Stimulated activated CD4-positive, alpha-beta T cell treated with anti-CD3 and anti-CD28 coated beads, Interleukin-1b, Interleukin-23, amount 100 ng/mL, for 1 hour (primary cell): Measurements from ENCODE around the gene LILRB5.
"Not testable (repeated sequence)": the region's sequence is repeated elsewhere in the genome, so short reads cannot be mapped to it uniquely, and the experiment has no call there.

Experiments used
- DNase-seq, 2 donors: peaks; one replicate each; pipeline ENCODE4 v3.0.0-alpha.2; 2020; ENCODE audit warnings: low read depth in 2 of 2

The LILRB5 gene

DNA sequence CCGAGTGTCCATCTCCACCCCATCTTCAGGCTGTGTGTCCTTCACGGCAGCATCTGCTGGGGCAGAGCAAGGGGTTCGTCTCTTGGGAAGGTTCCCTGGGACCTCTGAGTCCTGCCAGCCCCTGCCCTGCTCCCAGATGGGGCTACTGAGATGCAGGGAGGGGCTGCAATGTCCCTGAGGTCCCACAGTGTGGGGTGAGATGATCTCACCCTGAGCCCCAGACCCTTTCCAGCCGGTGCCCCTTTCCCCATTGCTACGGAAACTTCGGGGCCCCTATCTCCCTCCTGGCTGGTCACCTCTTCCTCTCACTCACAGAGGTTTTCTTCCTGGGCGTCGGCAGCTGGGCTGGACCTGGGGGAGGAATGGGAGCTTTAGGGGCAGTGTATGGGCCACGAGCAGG lies 18.9 kb upstream of the LILRB5 start:
- no peak for DNase-seq

DNA sequence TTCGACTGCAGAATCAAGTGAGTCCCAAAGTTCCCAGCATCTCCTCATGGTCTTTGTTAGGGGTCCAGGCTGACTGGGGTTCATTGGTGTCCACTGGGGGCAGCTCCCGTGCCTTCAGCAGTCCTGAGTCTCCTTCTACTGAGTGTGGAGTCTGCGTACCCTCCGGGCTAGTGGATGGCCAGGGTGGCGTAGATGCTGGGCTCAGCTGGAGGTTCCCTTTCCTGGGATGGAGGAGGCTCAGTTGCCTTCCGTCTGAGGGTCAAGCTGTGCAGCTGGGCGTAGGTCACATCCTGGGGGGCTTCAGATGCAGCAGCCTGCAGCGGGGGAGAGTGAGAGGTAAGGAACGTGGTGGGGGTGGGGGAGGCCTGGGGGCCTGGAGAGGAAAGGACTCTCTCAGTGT lies 17.4 kb upstream of the LILRB5 start:
- not testable (repeated sequence) for DNase-seq

DNA sequence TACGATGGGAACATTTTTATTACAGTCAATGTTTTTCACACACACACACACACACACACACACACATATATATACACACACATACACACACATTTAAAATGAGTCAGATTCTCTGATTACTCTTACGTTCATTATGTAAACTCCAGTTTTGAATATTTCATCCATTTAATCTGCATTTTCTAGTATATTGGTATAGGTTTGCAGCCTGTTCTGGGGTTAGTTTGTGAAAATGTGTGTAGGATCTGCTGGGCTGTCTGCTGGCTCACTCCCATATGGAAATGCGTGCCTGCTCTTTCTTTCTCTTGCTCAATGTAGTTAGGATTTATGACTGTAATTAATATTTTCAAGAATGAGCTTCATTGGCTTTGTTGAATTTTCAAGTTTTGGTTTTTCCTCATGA lies 16.7 kb upstream of the LILRB5 start:
- DNase-seq = no peak

DNA sequence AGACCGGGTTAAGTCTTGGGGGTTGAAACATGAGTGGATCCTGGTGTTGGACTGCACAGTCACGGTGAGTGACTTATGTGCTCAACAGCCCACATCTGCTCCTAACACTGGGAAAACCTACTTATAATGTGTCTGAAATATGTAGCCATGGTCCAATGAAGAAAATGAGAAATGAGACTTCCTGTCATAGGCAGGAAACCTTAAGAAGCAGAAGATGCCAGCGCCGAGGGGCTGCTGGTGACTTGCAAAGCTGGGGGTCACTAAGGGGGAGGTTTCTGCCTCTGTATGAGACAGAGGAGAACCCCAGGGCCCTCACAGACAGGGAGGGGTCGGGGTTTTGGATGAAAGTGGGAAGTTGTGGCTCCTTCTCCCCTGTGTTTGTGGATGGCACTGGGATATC lies 15.1 kb upstream of the LILRB5 start:
- DNase-seq = not testable (repeated sequence)

DNA sequence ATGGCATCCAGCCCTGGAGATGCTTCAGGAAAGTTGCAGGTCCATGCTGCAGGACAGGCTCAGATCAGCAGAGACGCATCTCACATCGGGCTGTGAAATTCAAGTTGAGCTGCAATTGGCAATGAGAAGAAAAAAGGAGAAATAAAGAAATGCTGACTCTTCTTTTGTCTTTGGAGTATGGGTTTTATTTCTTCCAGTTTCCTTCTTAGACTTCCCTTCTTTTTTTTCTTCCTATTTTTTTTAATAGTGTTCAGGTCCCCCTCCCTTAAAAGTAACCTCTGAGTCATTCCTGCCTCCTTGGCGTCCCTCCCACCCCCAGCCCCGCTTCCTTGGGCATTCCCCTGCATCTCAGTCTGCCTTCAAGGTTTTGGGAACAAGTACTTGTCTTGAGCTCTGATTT lies 14.5 kb upstream of the LILRB5 start:
- DNase-seq = not testable (repeated sequence)

DNA sequence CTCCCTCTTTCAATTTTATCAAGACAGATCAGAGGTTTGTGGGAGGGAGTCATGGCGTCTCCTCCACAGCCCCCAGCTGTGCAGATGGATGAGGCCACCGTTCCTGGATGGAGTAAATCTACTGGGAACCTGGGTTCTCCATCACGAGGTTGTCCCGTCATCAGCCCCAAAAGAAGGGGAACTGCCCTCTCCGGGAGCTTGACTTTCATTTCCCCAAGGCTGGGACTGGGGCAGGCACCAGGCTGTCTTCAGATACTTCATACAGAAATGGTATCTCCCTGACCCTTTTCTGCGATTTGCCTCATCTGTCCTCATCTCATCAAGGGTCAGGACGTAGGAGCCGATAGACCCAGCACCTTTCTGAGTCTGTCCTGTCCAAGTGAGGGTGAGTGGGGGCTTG lies 14.0 kb upstream of the LILRB5 start:
- DNase-seq = no peak

DNA sequence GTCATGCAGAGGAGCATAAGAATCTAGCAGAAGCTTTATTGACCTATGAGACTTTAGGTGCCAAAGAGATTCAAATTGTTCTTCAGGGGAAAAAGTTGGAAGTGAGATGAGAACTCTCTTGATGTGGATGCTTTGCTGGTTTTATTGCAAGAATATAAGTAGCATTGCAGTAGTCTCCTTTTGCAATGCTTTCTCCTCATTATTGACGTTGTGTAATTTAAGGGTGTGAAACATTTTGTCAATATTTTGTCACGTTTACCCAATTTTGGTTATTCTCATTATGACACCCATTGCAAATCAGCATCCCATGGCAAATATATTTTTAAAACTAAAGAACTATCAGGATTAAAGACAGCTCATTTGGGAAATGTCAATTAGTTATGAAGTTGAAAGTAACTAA lies 11.9 kb upstream of the LILRB5 start:
- no peak for DNase-seq

DNA sequence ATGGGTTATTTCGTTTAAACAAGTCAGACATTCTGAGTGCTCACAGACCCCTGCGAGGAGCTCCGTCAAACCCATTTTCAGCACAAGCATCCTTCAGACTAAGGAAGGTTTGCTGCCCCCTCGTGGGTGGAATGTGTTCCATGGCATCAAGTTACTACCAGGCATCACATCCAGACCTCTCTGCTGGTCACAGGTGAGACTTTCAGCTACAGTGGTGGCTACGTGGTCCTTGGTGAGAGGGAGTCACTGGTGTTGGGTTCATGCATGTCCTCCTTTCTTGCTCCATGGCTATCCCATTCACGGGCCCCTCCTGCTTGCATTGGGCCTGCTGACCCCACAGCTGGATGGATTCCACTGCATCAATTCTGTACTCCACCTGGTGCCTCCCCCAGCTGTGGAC lies 9.1 kb upstream of the LILRB5 start:
- DNase-seq = peak; percentile 7 to 54

DNA sequence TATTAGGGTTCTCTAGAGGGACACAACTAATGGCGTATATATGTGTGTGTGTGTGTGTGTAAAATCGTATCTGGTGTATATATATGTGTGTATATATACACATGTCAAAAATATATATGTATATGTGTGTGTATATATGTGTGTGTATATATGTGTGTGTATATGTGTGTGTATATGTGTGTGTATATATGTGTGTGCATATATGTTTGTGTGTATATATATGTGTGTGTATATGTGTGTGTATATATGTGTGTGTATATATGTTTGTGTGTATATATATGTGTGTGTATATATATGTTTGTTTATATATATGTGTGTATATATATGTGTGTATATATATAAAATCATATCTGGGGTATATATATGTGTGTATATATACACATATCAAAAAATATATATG lies 5.4 kb upstream of the LILRB5 start:
- no peak for DNase-seq

DNA sequence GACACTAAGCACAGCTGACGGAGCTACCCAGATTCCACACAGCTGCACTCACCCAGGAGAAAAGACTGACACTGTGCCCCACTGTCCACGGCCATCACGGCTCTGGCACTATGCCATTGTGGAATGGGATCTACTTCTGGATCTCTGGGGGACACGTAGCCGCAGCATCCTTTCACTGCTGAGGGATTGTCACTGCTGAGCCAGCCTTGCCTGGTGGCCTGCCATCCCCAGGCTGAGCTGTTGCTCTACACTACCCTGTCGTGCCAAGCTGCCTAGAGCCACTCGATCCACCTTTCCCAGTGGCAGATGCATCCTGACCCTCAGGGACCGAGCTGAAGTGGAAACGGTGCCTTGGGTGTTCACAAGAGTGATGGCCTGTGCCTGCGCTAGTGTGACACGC lies 5.0 kb upstream of the LILRB5 start:
- DNase-seq = no peak

DNA sequence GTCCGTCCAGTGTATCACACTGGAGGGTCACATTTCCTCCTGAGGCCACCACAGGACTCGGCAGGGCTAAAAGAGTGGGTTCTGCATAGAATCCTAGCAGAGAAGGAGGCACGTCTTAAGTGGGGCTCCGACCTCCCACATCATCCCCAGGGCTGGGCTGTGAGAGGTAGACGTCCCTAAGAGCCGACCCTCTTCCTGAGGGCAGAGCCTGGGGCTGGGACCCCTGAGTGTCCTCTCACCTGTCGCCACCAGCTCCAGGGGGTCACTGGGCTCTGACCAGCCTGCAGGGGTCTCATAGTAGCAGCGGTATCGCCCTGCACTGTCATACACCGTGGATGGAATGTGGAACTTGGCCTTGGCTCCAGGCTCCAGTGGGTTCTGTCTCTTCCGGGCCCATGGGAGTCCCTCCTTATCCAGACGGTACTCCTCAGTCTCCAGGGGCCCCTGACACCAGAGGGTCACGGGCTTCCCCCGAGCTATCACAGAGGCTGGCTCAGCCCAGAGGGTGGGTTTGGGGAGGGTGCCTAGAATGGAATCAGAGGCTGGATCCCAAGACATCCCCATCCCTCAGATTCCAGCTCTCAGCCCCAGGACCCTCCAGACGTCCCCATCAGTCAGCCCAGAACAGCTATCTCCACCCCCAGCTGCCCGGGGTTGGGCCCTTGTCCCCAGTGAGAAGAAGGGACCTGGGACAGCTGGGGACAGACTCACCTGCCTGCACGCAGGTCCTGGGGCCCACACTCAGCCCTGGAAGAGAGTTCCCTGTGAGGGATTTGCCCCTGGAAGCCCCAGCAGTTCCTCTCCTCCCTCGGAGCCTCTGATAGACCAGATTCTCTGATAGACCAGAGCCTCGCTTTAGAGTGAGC lies 590 bp downstream of the LILRB5 start:
- no peak for DNase-seq

DNA sequence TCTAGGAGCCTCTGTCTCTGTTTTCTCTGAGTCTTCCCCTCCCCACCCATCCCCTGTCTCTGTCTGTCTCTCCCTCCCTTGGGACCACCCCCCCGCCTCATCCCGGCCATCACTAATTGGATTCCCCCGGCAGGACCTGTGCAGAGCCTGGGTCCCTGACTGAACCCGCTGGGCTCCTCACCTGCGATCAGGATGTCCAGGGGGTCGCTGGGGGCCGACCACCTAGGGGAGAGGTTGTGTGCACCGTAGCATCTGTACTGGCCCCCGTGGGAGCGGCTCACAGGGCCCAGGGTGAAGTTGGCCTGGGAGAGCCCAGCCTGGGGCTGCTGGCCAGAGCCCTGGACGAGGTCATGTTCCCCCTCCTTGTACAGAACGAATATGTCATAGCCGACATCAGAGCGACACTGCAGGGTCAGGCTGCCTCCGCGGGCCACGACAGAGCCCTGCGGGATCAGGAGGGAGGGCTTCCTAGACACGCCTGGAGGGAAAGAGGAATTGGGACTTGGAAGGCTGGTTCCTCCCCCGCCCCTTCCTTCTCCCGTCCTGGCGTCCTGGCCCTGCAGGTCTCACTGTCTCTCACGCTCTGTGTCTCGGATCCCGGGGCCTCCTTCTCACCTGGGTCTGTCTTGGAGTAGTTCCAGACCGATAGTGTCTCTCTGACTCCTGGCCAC lies 1.8 kb downstream of the LILRB5 start:
- no peak for DNase-seq

DNA sequence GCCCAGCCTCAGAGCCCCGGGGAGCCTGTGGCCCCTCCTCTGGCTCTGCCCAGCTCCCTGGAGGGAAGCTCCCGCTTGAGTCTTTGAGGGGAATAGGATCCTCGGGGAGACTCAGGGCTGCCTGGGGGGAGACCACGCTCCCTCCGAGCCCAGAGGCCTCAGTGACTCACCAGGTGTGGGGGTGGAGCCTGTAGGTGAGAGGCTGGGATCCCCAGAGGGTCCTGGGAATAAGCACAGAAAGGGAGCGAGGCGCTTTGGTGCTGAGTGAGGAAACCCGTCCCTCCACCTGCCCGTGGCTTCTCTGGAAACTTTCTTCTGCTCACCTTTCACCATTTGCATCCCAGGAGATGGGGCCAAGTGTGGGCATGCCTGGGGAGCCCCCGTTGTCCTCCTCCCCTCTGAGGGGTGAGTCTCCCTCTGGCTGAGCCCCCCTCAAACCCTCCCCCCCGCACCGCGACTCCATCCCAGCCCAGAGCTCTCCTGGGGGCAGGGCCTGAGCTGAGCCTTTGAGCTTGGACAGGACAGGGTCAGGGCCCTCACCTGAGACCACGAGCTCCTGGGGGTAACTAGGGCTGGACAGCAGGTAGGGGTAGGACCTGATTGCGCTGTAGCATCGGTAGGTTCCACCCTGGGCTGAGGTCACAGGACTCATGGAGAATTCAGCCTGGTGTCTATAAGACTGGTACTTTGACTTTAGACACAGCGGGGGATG lies 2.7 kb downstream of the LILRB5 start:
- no peak for DNase-seq

DNA sequence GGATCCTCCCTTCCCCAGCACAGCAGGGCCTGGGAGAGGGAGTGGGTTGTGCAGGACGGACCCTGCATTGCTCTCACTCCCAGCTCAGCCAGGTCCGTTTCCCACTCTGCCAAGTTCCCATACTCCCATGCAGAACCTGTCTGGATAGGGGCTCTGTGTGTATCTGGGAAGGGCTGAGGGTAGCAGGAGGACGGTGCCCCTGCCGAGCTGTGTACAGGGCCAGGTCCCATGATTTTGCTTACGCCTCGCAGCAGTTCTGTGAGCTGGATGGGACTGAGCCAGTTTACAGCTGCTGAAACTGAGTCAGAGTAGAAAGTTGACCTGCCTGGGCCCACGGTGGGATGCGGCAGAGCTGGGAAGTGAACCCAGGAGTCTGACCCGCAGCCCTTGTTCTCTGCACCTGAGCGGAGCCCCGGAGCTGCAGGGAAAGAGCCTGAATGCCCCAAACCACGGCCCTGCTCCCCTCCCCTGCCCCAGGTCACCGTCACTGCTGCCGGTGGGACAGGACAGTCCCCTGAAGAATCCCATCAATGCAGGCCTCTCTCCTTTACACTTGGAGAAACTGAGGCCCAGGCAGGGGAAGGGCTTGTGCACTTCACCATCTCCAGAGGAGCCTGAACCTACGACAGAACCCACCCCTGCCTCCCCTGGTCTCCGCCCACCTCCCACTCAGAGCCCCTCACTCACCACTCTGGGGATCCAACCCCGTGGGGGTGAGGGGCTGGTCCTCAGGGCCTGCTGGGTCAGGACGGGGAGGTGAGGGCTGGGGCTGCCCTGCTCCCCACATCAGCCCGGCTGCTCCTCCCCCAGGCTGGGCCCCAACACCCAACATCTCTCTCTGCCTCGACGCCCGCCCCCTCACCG lies 3.5 kb downstream of the LILRB5 start:
- no peak for DNase-seq

DNA sequence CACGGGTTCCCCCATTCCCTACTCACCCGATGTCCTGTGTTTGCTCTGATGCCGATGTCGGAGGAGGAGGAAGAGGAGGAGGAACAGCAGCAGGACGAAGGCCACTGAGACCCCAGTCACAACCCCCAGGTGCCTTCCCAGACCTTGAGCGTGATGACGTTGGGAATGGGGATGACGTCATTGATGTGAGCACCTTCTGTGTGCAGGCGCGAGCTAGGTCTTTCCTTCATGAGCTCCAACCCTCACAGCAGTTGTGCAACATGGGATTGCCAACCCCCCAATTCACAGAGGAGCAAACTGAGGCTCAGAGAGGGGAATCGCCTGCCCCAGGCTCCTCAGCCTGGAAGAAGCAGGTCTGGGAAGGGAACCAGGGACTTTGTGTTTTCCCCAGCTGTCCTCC lies 4.2 kb downstream of the LILRB5 start:
- DNase-seq = no peak

DNA sequence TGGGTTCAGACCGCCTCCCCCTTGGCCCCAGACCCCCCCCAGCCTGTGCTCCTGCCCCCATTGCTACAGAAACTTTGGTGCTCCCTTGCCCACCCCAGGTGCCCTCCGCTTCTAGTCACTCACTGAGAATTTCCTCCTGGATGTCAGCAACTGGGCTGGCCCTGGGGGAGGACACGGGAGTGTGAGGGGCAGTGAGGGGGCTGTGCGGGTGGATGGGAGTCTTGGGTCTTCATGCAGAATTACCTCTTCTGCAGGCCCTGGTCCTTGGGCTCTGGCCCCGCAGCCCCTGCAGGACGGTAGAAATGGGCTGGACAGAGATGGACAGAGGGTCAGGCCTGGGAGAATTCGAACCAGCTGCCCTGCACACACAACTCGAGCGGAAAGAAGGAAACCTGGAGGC lies 4.8 kb downstream of the LILRB5 start:
- no peak for DNase-seq

DNA sequence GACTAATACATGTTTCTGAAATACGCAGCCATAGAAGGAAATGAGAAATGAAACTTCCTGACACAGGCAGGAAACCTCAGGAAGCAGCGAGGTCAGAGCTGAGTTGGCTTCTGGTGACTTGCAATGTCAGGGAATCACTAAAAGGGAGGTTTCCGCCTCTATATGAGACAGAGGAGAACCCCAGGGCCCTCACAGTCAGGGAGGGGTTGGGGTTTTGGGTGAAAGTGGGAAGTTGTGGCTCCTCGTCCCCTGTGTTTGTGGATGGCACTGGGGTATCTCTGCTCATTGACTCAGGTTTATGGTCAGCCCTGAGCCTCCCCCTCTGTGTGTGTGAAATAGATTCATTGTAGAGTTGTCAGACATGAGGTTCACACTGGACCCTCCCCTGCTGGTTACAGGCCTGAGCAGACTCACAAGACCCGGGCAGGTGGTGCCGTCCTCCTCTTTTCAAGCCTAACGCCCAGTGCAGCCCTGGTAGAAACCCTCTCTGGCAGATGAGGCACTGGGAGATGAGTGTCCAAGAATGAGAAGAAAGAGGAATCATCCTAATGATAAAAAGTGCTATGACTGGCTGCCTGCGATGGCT lies 9.0 kb downstream of the LILRB5 start:
- no peak for DNase-seq

DNA sequence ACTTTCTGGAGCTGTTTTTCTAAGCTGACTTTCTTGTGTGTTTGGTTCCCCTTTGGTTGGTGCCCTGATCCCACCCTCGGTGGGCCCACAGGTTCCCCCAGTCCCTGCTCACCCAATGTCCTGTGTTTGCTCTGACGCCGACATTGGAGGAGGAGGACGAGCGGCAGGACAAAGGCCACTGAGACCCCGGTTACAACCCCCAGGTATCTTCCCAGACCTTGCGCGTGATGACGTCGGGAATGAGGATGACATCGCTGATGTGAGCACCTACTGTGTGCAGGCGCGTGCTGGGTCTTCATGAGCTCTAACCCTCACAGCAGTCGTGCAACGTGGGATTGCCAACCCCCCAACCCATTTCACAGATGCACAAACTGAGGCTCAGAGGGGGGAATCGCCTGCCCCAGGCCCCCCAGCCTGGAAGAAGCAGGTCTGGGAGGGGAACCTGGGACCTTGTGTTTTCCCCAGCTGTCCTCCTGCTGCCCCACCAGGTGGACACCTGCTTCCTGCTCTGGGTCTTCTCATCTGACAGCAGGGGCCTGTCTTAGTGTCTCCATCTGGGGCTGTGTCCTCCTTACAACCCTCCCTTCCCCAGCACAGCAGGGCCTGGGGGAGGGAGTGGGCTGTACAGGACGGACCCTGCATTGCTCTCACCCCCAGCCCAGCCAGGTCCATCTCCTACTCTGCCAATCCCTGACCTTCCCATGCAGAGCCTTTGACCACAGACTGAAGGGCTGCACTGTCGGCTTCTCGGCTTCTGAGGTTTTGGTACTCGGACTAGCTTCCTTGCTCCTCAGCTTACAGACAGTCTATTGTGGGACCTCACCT lies 9.8 kb downstream of the LILRB5 start:
- DNase-seq = no peak

DNA sequence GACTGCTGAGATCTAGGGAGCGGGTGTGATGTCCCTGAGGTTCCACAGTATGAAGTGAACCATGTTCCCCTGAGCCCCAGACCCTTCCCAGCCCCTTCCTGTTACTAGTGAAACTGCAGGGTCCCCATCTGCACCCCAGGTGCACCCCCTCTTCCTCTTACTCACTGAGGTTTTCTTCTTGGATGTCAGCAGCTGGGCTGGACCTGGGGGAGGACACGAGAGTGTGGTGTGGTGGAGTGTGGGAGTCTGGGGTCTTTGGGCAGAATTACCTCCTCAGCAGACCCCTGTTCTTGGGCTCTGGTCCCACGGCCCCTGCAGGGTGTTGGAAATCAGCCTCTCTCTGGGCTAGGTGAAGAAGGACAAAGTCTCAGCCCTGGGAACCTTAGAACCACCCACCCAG lies 11.1 kb downstream of the LILRB5 start:
- DNase-seq = no peak

DNA sequence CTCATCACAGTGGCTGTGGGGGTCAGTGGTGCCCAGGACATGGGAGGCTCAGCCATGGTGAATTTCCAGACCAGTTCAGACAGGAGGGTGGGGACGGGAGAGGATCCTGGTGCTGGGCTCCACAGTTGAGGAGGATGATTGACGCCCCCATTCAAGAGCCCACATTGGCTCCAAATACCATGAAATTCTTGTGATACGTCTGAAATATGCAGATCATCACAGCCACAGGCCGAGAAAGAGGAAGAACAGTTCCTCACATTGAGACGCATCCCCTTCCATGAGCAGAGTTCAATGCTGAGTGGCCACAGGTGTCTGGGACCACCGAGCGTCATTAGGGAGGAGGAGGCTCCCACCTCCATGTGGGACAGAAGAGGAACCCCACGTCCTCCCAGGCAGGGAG lies 13.3 kb downstream of the LILRB5 start:
- not testable (repeated sequence) for DNase-seq

DNA sequence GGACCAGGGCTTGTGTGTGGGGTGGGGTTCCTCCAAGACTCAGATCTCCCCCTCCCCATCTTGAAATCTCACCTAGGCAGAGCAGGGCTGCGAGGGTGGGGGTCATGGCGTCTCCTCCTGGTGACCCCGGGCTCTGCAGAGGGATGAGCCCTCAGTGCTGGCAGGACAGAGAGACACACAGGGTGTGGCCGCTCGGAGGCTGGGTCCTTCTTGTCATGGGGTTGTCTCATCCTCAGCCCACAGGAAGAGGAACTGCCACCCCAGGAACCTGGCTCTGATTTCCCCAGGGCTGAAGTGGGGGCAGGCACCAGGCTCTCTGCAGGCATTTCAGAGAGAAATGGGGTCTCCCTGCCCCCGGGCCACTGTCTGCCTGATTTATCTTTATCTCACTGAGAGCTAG lies 14.4 kb downstream of the LILRB5 start, which contains the start of gene LILRA6:
Gene LILRA6, minus strand, starts transcription at position 145 of the 400 bp plus-strand sequence.
- DNase-seq = not testable (repeated sequence)
